Muscle layer of duodenum (tissue), 2 donors: ENCODE data around the gene POU2F1.
"Not testable (repeated sequence)": the region's sequence is repeated elsewhere in the genome, so short reads cannot be mapped to it uniquely, and the experiment has no call there.

Source experiments
- H3K27ac ChIP-seq: one replicate; pipeline ENCODE4 v1.7.0; 2013; ENCODE audit warnings: mild to moderate bottlenecking, low read length
- H3K27me3 ChIP-seq: one replicate; pipeline ENCODE4 v1.7.0; 2013; ENCODE audit warnings: low read depth, mild to moderate bottlenecking, control low read depth, low read length
- H3K36me3 ChIP-seq, 2 donors: one replicate each; pipeline ENCODE4 v1.7.0; 2013; ENCODE audit warnings: low read length in 2 of 2, control low read depth in 1 of 2, mild to moderate bottlenecking in 1 of 2; ENCODE audit not compliant: insufficient read depth in 2 of 2, control insufficient read depth in 1 of 2
- H3K4me1 ChIP-seq, 2 donors: one replicate each; pipeline ENCODE4 v1.7.0; 2013; ENCODE audit warnings: low read length in 2 of 2, mild to moderate bottlenecking in 2 of 2, control low read depth in 1 of 2, moderate library complexity in 1 of 2; ENCODE audit not compliant: insufficient read depth in 2 of 2, control insufficient read depth in 1 of 2
- H3K4me3 ChIP-seq, 2 donors: one replicate each; pipeline ENCODE4 v1.7.0; 2013; ENCODE audit warnings: low read length in 2 of 2, low read depth in 1 of 2, mild to moderate bottlenecking in 1 of 2
- H3K9me3 ChIP-seq, 2 donors: one replicate each; pipeline ENCODE4 v1.7.0; 2013; ENCODE audit warnings: low read length in 2 of 2, control low read depth in 1 of 2, mild to moderate bottlenecking in 1 of 2; ENCODE audit not compliant: control insufficient read depth in 1 of 2
- donor health status: healthy.

POU2F1 gene

GRCh38 chr1:167221738-167222610 is 1.3 kb downstream of the POU2F1 start:
- peaks cover 7 to 26% of the 10 kb centered on the region in 2 donors for H3K4me1 ChIP-seq

GRCh38 chr1:167223144-167224103 is 2.7 kb downstream of the POU2F1 start:
- no peaks in the 10 kb centered on the region for H3K9me3 ChIP-seq
- H3K27ac ChIP-seq: peak overlapping the region; percentile 94
- H3K4me1 ChIP-seq: peaks cover 7 to 26% of the 10 kb centered on the region in 2 donors
- H3K36me3 ChIP-seq: no peaks in the 10 kb centered on the region
- H3K4me3 ChIP-seq: no peak overlapping the region
- H3K27me3 ChIP-seq: no peaks in the 10 kb centered on the region

More at GRCh38 chr1:167221738-167222610, 1.3 kb downstream of the POU2F1 start:
- Histone ChIP-seq H3K27me3 (no peaks in the 10 kb centered on the region), H3K4me3 (peak overlapping the region; percentile 70 to 88), H3K27ac (peak overlapping the region; percentile 94), H3K9me3 (no peaks in the 10 kb centered on the region), H3K36me3 (no peaks in the 10 kb centered on the region)

GRCh38 chr1:167224734-167225235 is 4.1 kb downstream of the POU2F1 start:
- not testable (repeated sequence) for H3K4me3 ChIP-seq, H3K36me3 ChIP-seq, H3K9me3 ChIP-seq, H3K27ac ChIP-seq, H3K27me3 ChIP-seq
- peaks cover 0 to 21% of the 10 kb centered on the region in 2 donors for H3K4me1 ChIP-seq

GRCh38 chr1:167225920-167226319 is 5.2 kb downstream of the POU2F1 start:
- peaks cover 4 to 21% of the 10 kb centered on the region in 2 donors for H3K4me1 ChIP-seq
- no peak overlapping the region for H3K4me3 ChIP-seq
- no peak overlapping the region for H3K27ac ChIP-seq
- no peaks in the 10 kb centered on the region for H3K9me3 ChIP-seq
- H3K36me3 ChIP-seq: no peaks in the 10 kb centered on the region
- H3K27me3 ChIP-seq: no peaks in the 10 kb centered on the region

- no peaks in the 10 kb centered on the region for H3K27me3 ChIP-seq
- H3K36me3 ChIP-seq: no peaks in the 10 kb centered on the region
- no peaks in the 10 kb centered on the region for H3K9me3 ChIP-seq
- H3K4me1 ChIP-seq: peaks cover 4 to 15% of the 10 kb centered on the region in 2 donors
- no peak overlapping the region for H3K4me3 ChIP-seq
- H3K27ac ChIP-seq: no peak overlapping the region
Measured at GRCh38 chr1:167227934-167228378, 7.3 kb downstream of the POU2F1 start.

- Histone ChIP-seq H3K36me3 (no peaks in the 10 kb centered on the region), H3K4me1 (peaks cover 4 to 7% of the 10 kb centered on the region in 2 donors), H3K4me3 (no peak overlapping the region), H3K27me3 (no peaks in the 10 kb centered on the region), H3K27ac (no peak overlapping the region), H3K9me3 (no peaks in the 10 kb centered on the region)
Measured at GRCh38 chr1:167229719-167230385, 9.2 kb downstream of the POU2F1 start.

GRCh38 chr1:167230437-167230836 is 9.8 kb downstream of the POU2F1 start:
- Histone ChIP-seq H3K27me3 (no peaks in the 10 kb centered on the region), H3K4me3 (no peak overlapping the region), H3K4me1 (peaks cover 4 to 7% of the 10 kb centered on the region in 2 donors), H3K27ac (no peak overlapping the region), H3K36me3 (no peaks in the 10 kb centered on the region), H3K9me3 (no peaks in the 10 kb centered on the region)

GRCh38 chr1:167231873-167232450 is 11.3 kb downstream of the POU2F1 start:
- Histone ChIP-seq H3K27ac (no peak overlapping the region), H3K27me3 (no peaks in the 10 kb centered on the region), H3K4me3 (no peak overlapping the region), H3K36me3 (no peaks in the 10 kb centered on the region), H3K9me3 (no peaks in the 10 kb centered on the region), H3K4me1 (peaks cover 0 to 4% of the 10 kb centered on the region in 2 donors)

- H3K9me3 ChIP-seq: no peaks in the 10 kb centered on the region
- no peaks in the 10 kb centered on the region for H3K27me3 ChIP-seq
- no peaks in the 10 kb centered on the region for H3K36me3 ChIP-seq
- H3K27ac ChIP-seq: no peak overlapping the region
- no peak overlapping the region for H3K4me3 ChIP-seq
- H3K4me1 ChIP-seq: peaks cover 0 to 4% of the 10 kb centered on the region in 2 donors
Measured at GRCh38 chr1:167232801-167233200, 12.1 kb downstream of the POU2F1 start.

GRCh38 chr1:167233373-167233772 is 12.7 kb downstream of the POU2F1 start:
- H3K27me3 ChIP-seq: no peaks in the 10 kb centered on the region
- H3K36me3 ChIP-seq: no peaks in the 10 kb centered on the region
- no peak overlapping the region for H3K27ac ChIP-seq
- peaks cover 0 to 4% of the 10 kb centered on the region in 2 donors for H3K4me1 ChIP-seq
- H3K4me3 ChIP-seq: no peak overlapping the region
- no peaks in the 10 kb centered on the region for H3K9me3 ChIP-seq
